Esophagus (tissue), 2 donors: ENCODE data around the gene CUBN. TPM values are rescaled to one million over a fixed set of nuclear protein-coding genes. Genes with fewer than 3 reads are reported as not detected.

Experiments
- H3K27ac ChIP-seq, 2 donors: one replicate each; pipeline ENCODE4 v1.5.1; 2013; ENCODE audit warnings: low read depth in 2 of 2, mild to moderate bottlenecking in 2 of 2, inconsistent platforms in 1 of 2, low read length in 1 of 2, moderate library complexity in 1 of 2
- H3K27me3 ChIP-seq, 2 donors: one replicate each; pipeline ENCODE4 v1.6.1; 2013; ENCODE audit warnings: low read length in 2 of 2, control low read depth in 1 of 2, mild to moderate bottlenecking in 1 of 2; ENCODE audit not compliant: insufficient read depth in 2 of 2, control insufficient read depth in 1 of 2
- H3K36me3 ChIP-seq, 2 donors: one replicate each; pipeline ENCODE4 v1.6.1; 2013; ENCODE audit warnings: low read length in 1 of 2; ENCODE audit not compliant: control insufficient read depth in 2 of 2, insufficient read depth in 2 of 2
- H3K4me1 ChIP-seq, 2 donors: one replicate each; pipeline ENCODE4 v1.6.1; 2013; ENCODE audit warnings: low read length in 1 of 2; ENCODE audit not compliant: control insufficient read depth in 2 of 2, insufficient read depth in 2 of 2
- H3K4me3 ChIP-seq, 2 donors: one replicate each; pipeline ENCODE4 v1.5.1; 2013; ENCODE audit warnings: low read length in 2 of 2, mild to moderate bottlenecking in 2 of 2, low read depth in 1 of 2, moderate library complexity in 1 of 2
- H3K9me3 ChIP-seq, 2 donors: one replicate each; pipeline ENCODE4 v1.6.1; 2013; ENCODE audit warnings: mild to moderate bottlenecking in 2 of 2, low read depth in 1 of 2, low read length in 1 of 2, moderate library complexity in 1 of 2; ENCODE audit not compliant: control insufficient read depth in 2 of 2, insufficient read depth in 1 of 2
- WGBS, 2 donors: extraction: QIAGEN DNeasy Blood & Tissue Kit; methylation state at CpG; one replicate each; pipeline ENCODE4 v1.1.7; 2013; 5-methylcytosine and 5-hydroxymethylcytosine counted together
- polyA plus RNA-seq, 2 donors: library from polyadenylated mRNA; stranded (reverse); fragments of 200-250 nt; gene quantifications; one replicate each; pipeline ENCODE4 v1.2.3, GENCODE V29; 2013
- donor health status: healthy with polysubstance abuse.
- donor health status: Bipolar disorder and iron deficiency.

CUBN gene
- polyA plus RNA-seq, 2 donors = 0.16 to 0.22 TPM

- H3K36me3 ChIP-seq = no peaks in the 10 kb centered on the region
- peaks cover 0 to 2% of the 10 kb centered on the region in 2 donors for H3K9me3 ChIP-seq
- WGBS, 2 donors = 85 to 88% methylated on average over 7 of the region's 7 CpGs
- H3K27me3 ChIP-seq = no peaks in the 10 kb centered on the region
- H3K4me3 ChIP-seq = no peak overlapping the region
- no peak overlapping the region for H3K27ac ChIP-seq
- H3K4me1 ChIP-seq = no peaks in the 10 kb centered on the region
Measured at GRCh38 chr10:16866541-16867275, 262.9 kb downstream of the CUBN start.

GRCh38 chr10:16865766-16866165 lies 263.8 kb downstream of the CUBN start:
- Histone ChIP-seq H3K4me3 (no peak overlapping the region), H3K36me3 (no peaks in the 10 kb centered on the region), H3K27ac (no peak overlapping the region), H3K9me3 (peaks cover 0 to 2% of the 10 kb centered on the region in 2 donors), H3K4me1 (no peaks in the 10 kb centered on the region), H3K27me3 (no peaks in the 10 kb centered on the region)
- WGBS, 2 donors = 90 to 95% methylated on average over 7 of the region's 7 CpGs

- no peaks in the 10 kb centered on the region for H3K36me3 ChIP-seq
- H3K4me3 ChIP-seq = no peak overlapping the region
- peaks cover 0 to 2% of the 10 kb centered on the region in 2 donors for H3K9me3 ChIP-seq
- H3K4me1 ChIP-seq = no peaks in the 10 kb centered on the region
- no peaks in the 10 kb centered on the region for H3K27me3 ChIP-seq
- WGBS, 2 donors = 72 to 82% methylated on average over 2 of the region's 2 CpGs
- no peak overlapping the region for H3K27ac ChIP-seq
Measured at GRCh38 chr10:16863766-16864165, 265.8 kb downstream of the CUBN start.

GRCh38 chr10:16857419-16857818 lies 272.2 kb downstream of the CUBN start:
- Histone ChIP-seq H3K4me3 (no peak overlapping the region), H3K36me3 (no peaks in the 10 kb centered on the region), H3K27me3 (no peaks in the 10 kb centered on the region), H3K4me1 (no peaks in the 10 kb centered on the region), H3K27ac (no peak overlapping the region), H3K9me3 (no peaks in the 10 kb centered on the region)
- 83% methylated on average over 4 of the region's 4 CpGs for WGBS, 2 donors

GRCh38 chr10:16856567-16856966 lies 273.0 kb downstream of the CUBN start:
- Histone ChIP-seq H3K27me3 (no peaks in the 10 kb centered on the region), H3K9me3 (no peaks in the 10 kb centered on the region), H3K36me3 (no peaks in the 10 kb centered on the region), H3K27ac (no peak overlapping the region), H3K4me3 (no peak overlapping the region), H3K4me1 (no peaks in the 10 kb centered on the region)
- WGBS, 2 donors = 50 to 53% methylated on average over 4 of the region's 4 CpGs

GRCh38 chr10:16856092-16856491 lies 273.5 kb downstream of the CUBN start:
- H3K27ac ChIP-seq = no peak overlapping the region
- H3K4me1 ChIP-seq = no peaks in the 10 kb centered on the region
- no peaks in the 10 kb centered on the region for H3K27me3 ChIP-seq
- no peaks in the 10 kb centered on the region for H3K9me3 ChIP-seq
- 78 to 79% methylated on average over 5 of the region's 5 CpGs for WGBS, 2 donors
- H3K4me3 ChIP-seq = no peak overlapping the region
- H3K36me3 ChIP-seq = no peaks in the 10 kb centered on the region

GRCh38 chr10:16854623-16855022 lies 275.0 kb downstream of the CUBN start:
- H3K36me3 ChIP-seq = no peaks in the 10 kb centered on the region
- H3K27me3 ChIP-seq = no peaks in the 10 kb centered on the region
- no peak overlapping the region for H3K27ac ChIP-seq
- no peaks in the 10 kb centered on the region for H3K4me1 ChIP-seq
- H3K4me3 ChIP-seq = no peak overlapping the region
- H3K9me3 ChIP-seq = no peaks in the 10 kb centered on the region

- no peaks in the 10 kb centered on the region for H3K27me3 ChIP-seq
- H3K36me3 ChIP-seq = no peaks in the 10 kb centered on the region
- H3K4me3 ChIP-seq = no peak overlapping the region
Measured at GRCh38 chr10:16853809-16854208, 275.8 kb downstream of the CUBN start.

GRCh38 chr10:16853201-16853600 lies 276.4 kb downstream of the CUBN start:
- Histone ChIP-seq H3K27ac (no peak overlapping the region), H3K27me3 (no peaks in the 10 kb centered on the region), H3K4me1 (no peaks in the 10 kb centered on the region), H3K9me3 (no peaks in the 10 kb centered on the region), H3K4me3 (no peak overlapping the region), H3K36me3 (no peaks in the 10 kb centered on the region)
- 62 to 63% methylated on average over 4 of the region's 4 CpGs for WGBS, 2 donors

More at GRCh38 chr10:16853809-16854208, 275.8 kb downstream of the CUBN start:
- H3K27ac ChIP-seq = no peak overlapping the region
- 90 to 93% methylated on average over 4 of the region's 4 CpGs for WGBS, 2 donors
- H3K9me3 ChIP-seq = no peaks in the 10 kb centered on the region
- no peaks in the 10 kb centered on the region for H3K4me1 ChIP-seq

- Histone ChIP-seq H3K4me1 (no peaks in the 10 kb centered on the region), H3K9me3 (no peaks in the 10 kb centered on the region), H3K27ac (no peak overlapping the region), H3K27me3 (no peaks in the 10 kb centered on the region), H3K4me3 (no peak overlapping the region), H3K36me3 (no peaks in the 10 kb centered on the region)
- WGBS, 2 donors = 52 to 58% methylated on average over 2 of the region's 2 CpGs
Measured at GRCh38 chr10:16852624-16853023, 277.0 kb downstream of the CUBN start.
